Neural progenitor cell (in vitro differentiated cells): ENCODE data around the gene CDK9. TPM values are rescaled to one million over a fixed set of nuclear protein-coding genes. Genes with fewer than 3 reads are reported as not detected.

Experiments used
- DNase-seq: peaks from one replicate; pipeline ENCODE4 v3.0.0-alpha.2; 2016; ENCODE audit warnings: low spot score
- H2AFZ ChIP-seq: fragments of 200-600 bp; sonication (generic); replicated peaks from 2 replicates; pipeline ENCODE4 v1.6.1; 2016; ENCODE audit warnings: antibody characterized with exemption
- H3F3A ChIP-seq: fragments of 200-600 bp; sonication (generic); 2 replicates; pipeline ENCODE4 v1.6.1; 2016; ENCODE audit warnings: antibody characterized with exemption, low read depth
- H3K27ac ChIP-seq: fragments of 200-600 bp; sonication (generic); 2 replicates; pipeline ENCODE4 v1.5.1; 2016; ENCODE audit warnings: mild to moderate bottlenecking
- H3K27me3 ChIP-seq: fragments of 200-600 bp; sonication (generic); 2 replicates; pipeline ENCODE4 v1.6.1; 2016; ENCODE audit warnings: mild to moderate bottlenecking, moderate library complexity
- H3K36me3 ChIP-seq: fragments of 200-600 bp; sonication (generic); 2 replicates; pipeline ENCODE4 v1.5.1; 2016
- H3K4me1 ChIP-seq: fragments of 200-600 bp; sonication (generic); 2 replicates; pipeline ENCODE4 v1.6.1; 2016; ENCODE audit warnings: mixed run types
- H3K4me2 ChIP-seq: fragments of 200-600 bp; sonication (generic); 2 replicates; pipeline ENCODE4 v1.6.1; 2016
- H3K4me3 ChIP-seq: fragments of 200-600 bp; sonication (generic); 2 replicates; pipeline ENCODE4 v1.5.1; 2016
- H3K79me2 ChIP-seq: fragments of 200-600 bp; sonication (generic); 2 replicates; pipeline ENCODE4 v1.6.1; 2016; ENCODE audit warnings: low read depth
- H3K9ac ChIP-seq: fragments of 200-600 bp; sonication (generic); 2 replicates; pipeline ENCODE4 v1.6.1; 2016
- H3K9me3 ChIP-seq: fragments of 200-600 bp; sonication (generic); 2 replicates; pipeline ENCODE4 v1.5.1; 2016; ENCODE audit warnings: low read depth
- H4K20me1 ChIP-seq: fragments of 200-600 bp; sonication (generic); 2 replicates; pipeline ENCODE4 v1.6.1; 2016; ENCODE audit warnings: low read depth
- H3K27ac Mint-ChIP-seq: 3 replicates; pipeline ENCODE4 v1.8.0; 2021; ENCODE audit warnings: mixed read lengths
- H3K27me3 Mint-ChIP-seq: 2 replicates; pipeline ENCODE4 v1.8.0; 2022; ENCODE audit warnings: low read depth, mild to moderate bottlenecking, inconsistent platforms, moderate library complexity, mixed read lengths; ENCODE audit not compliant: insufficient read depth
- H3K36me3 Mint-ChIP-seq: 3 replicates; pipeline ENCODE4 v1.8.0; 2021; ENCODE audit warnings: mixed read lengths
- H3K4me1 Mint-ChIP-seq: 3 replicates; pipeline ENCODE4 v1.8.0; 2021; ENCODE audit warnings: mixed read lengths
- H3K4me3 Mint-ChIP-seq: 3 replicates; pipeline ENCODE4 v1.8.0; 2021; ENCODE audit warnings: mild to moderate bottlenecking, moderate library complexity, mixed read lengths
- H3K9me3 Mint-ChIP-seq: 3 replicates; pipeline ENCODE4 v1.8.0; 2020; ENCODE audit warnings: mixed read lengths
- CTCF ChIP-seq: fragments of 200-600 bp; sonication (generic); IDR thresholded peaks from 2 replicates; pipeline ENCODE4 v1.5.1; 2017; ENCODE audit warnings: antibody characterized with exemption, mild to moderate bottlenecking
- EZH2 ChIP-seq: fragments of 200-600 bp; sonication (generic); IDR thresholded peaks from 2 replicates; pipeline ENCODE4 v1.6.1; 2017; ENCODE audit warnings: antibody characterized with exemption, mild to moderate bottlenecking, moderate library complexity
- EZH2phosphoT487 ChIP-seq: fragments of 200-600 bp; sonication (generic); IDR thresholded peaks from 2 replicates; pipeline ENCODE4 v1.6.1; 2017; ENCODE audit warnings: antibody characterized with exemption
- total RNA-seq: library from RNA; depleted of rRNA; stranded (reverse); fragments of >200 nt; gene quantifications from 2 replicates; pipeline ENCODE4 v1.2.3, GENCODE V29; 2015; ENCODE audit warnings: low replicate concordance

The CDK9 gene
- total RNA-seq, 1 donor from 2014 or later = 22.5 TPM

- no peak overlapping the region for H3K27ac ChIP-seq
- DNase-seq = no peak
- peaks cover 46% of the 10 kb centered on the region for H3K4me1 Mint-ChIP-seq
Observed at GRCh38 chr9:127767909-127768331, 17.9 kb upstream of the CDK9 start.

GRCh38 chr9:127768698-127769097, 17.1 kb upstream of the CDK9 start:
- Histone ChIP-seq H3K4me2 (no peak overlapping the region), H3K27me3 (peaks cover 8% of the 10 kb centered on the region), H4K20me1 (no peaks in the 10 kb centered on the region), H3K4me1 (peaks cover 4% of the 10 kb centered on the region), H2AFZ (no peak overlapping the region), H3K79me2 (no peaks in the 10 kb centered on the region), H3K36me3 (no peaks in the 10 kb centered on the region), H3K9me3 (no peaks in the 10 kb centered on the region), H3K27ac (no peak overlapping the region), H3K4me3 (no peak overlapping the region), H3K9ac (no peak overlapping the region), H3F3A (peaks cover 20% of the 10 kb centered on the region)
- Mint-ChIP-seq H3K4me3 (peak overlapping the region; percentile 44), H3K27me3 (peaks cover 26% of the 10 kb centered on the region), H3K4me1 (peaks cover 39% of the 10 kb centered on the region), H3K27ac (peak overlapping the region; percentile 4), H3K36me3 (no peaks in the 10 kb centered on the region), H3K9me3 (no peaks in the 10 kb centered on the region)
- no peak for TF ChIP-seq CTCF
- no peak for TF ChIP-seq EZH2phosphoT487
- no peak for TF ChIP-seq EZH2
- DNase-seq = no peak

More at GRCh38 chr9:127767909-127768331, 17.9 kb upstream of the CDK9 start:
- no peak overlapping the region for H3K9ac ChIP-seq
- H3K36me3 Mint-ChIP-seq = no peaks in the 10 kb centered on the region
- no peaks in the 10 kb centered on the region for H3K9me3 Mint-ChIP-seq
- TF ChIP-seq EZH2phosphoT487 (no peak), EZH2 (no peak), CTCF (no peak)
- no peak overlapping the region for H2AFZ ChIP-seq
- no peaks in the 10 kb centered on the region for H3K9me3 ChIP-seq
- no peaks in the 10 kb centered on the region for H4K20me1 ChIP-seq
- no peak overlapping the region for H3K4me3 ChIP-seq
- no peaks in the 10 kb centered on the region for H3K36me3 ChIP-seq
- H3K27me3 ChIP-seq = peaks cover 8% of the 10 kb centered on the region
- no peak overlapping the region for H3K27ac Mint-ChIP-seq
- H3K27me3 Mint-ChIP-seq = peaks cover 23% of the 10 kb centered on the region
- peaks cover 4% of the 10 kb centered on the region for H3K4me1 ChIP-seq
- H3K4me3 Mint-ChIP-seq = no peak overlapping the region
- peaks cover 16% of the 10 kb centered on the region for H3F3A ChIP-seq
- no peak overlapping the region for H3K4me2 ChIP-seq
- no peaks in the 10 kb centered on the region for H3K79me2 ChIP-seq

- Histone ChIP-seq H3K27ac (no peak overlapping the region), H3K27me3 (peaks cover 8% of the 10 kb centered on the region), H2AFZ (no peak overlapping the region), H3K79me2 (no peaks in the 10 kb centered on the region), H3K4me1 (peaks cover 4% of the 10 kb centered on the region), H3K4me3 (no peak overlapping the region), H3F3A (peaks cover 20% of the 10 kb centered on the region), H3K9me3 (no peaks in the 10 kb centered on the region), H4K20me1 (no peaks in the 10 kb centered on the region), H3K4me2 (no peak overlapping the region), H3K36me3 (no peaks in the 10 kb centered on the region), H3K9ac (no peak overlapping the region)
- no peak for DNase-seq
- peaks cover 35% of the 10 kb centered on the region for H3K4me1 Mint-ChIP-seq
- peaks cover 22% of the 10 kb centered on the region for H3K27me3 Mint-ChIP-seq
- H3K27ac Mint-ChIP-seq = peak overlapping the region; percentile 4
- peak overlapping the region; percentile 44 for H3K4me3 Mint-ChIP-seq
- H3K9me3 Mint-ChIP-seq = no peaks in the 10 kb centered on the region
- H3K36me3 Mint-ChIP-seq = no peaks in the 10 kb centered on the region
- TF ChIP-seq CTCF (no peak), EZH2 (no peak), EZH2phosphoT487 (no peak)
Observed at GRCh38 chr9:127769101-127769500, 16.7 kb upstream of the CDK9 start.
